H9 (cell line): Measurements from ENCODE around the gene KLRC4. TPM values are rescaled to one million over a fixed set of nuclear protein-coding genes. Genes with fewer than 3 reads are reported as not detected.

Experiments used
- DNase-seq: peaks from one replicate; pipeline ENCODE4 v3.0.0-alpha.2; 2017
- H2AFZ ChIP-seq: one replicate; pipeline ENCODE4 v1.6.1; 2013; ENCODE audit warnings: mild to moderate bottlenecking, low read length, control low read depth, moderate library complexity
- H2AK5ac ChIP-seq: 2 replicates; pipeline ENCODE4 v1.6.1; 2013; ENCODE audit warnings: low read length, control low read depth, mixed read lengths; ENCODE audit not compliant: insufficient read length
- H2BK120ac ChIP-seq: one replicate; pipeline ENCODE4 v1.6.1; 2013; ENCODE audit warnings: low read depth, mild to moderate bottlenecking, low read length, control low read depth, inconsistent platforms; ENCODE audit not compliant: poor library complexity, severe bottlenecking
- H2BK12ac ChIP-seq: 2 replicates; pipeline ENCODE4 v1.6.1; 2013; ENCODE audit warnings: low read length, control low read depth, mixed read lengths, low read depth; ENCODE audit not compliant: insufficient read length
- H2BK15ac ChIP-seq: 2 replicates; pipeline ENCODE4 v1.6.1; 2013; ENCODE audit warnings: low read depth, low read length, control low read depth
- H2BK20ac ChIP-seq: one replicate; pipeline ENCODE4 v1.6.1; 2013; ENCODE audit warnings: low read depth, mild to moderate bottlenecking, low read length, control low read depth, inconsistent platforms; ENCODE audit not compliant: poor library complexity, severe bottlenecking
- H2BK5ac ChIP-seq: 2 replicates; pipeline ENCODE4 v1.6.1; 2013; ENCODE audit warnings: low read length, control low read depth, mixed read lengths; ENCODE audit not compliant: insufficient read length
- H3K14ac ChIP-seq: 2 replicates; pipeline ENCODE4 v1.6.1; 2013; ENCODE audit warnings: low read length, control low read depth; ENCODE audit not compliant: insufficient read depth
- H3K18ac ChIP-seq: 2 replicates; pipeline ENCODE4 v1.6.1; 2013; ENCODE audit warnings: low read depth, mild to moderate bottlenecking, mixed read lengths, low read length, control low read depth; ENCODE audit not compliant: insufficient read length
- H3K23ac ChIP-seq: 2 replicates; pipeline ENCODE4 v1.6.1; 2013; ENCODE audit warnings: low read length, control low read depth, mixed read lengths, low read depth; ENCODE audit not compliant: insufficient read length
- H3K23me2 ChIP-seq: 2 replicates; pipeline ENCODE4 v1.6.1; 2013; ENCODE audit warnings: low read depth, mild to moderate bottlenecking, mixed read lengths, low read length, control low read depth; ENCODE audit not compliant: insufficient read length, poor library complexity, severe bottlenecking
- H3K27ac ChIP-seq: 2 replicates; pipeline ENCODE4 v1.5.1; 2013; ENCODE audit warnings: low read length, control low read depth, mixed read lengths, low read depth; ENCODE audit not compliant: insufficient read length
- H3K27me3 ChIP-seq: 2 replicates; pipeline ENCODE4 v1.6.1; 2013; ENCODE audit warnings: low read length, control low read depth, inconsistent platforms; ENCODE audit not compliant: insufficient read depth
- H3K4ac ChIP-seq: 2 replicates; pipeline ENCODE4 v1.6.1; 2013; ENCODE audit warnings: low read depth, mild to moderate bottlenecking, control low read depth, inconsistent platforms, low read length, moderate library complexity
- H3K4me1 ChIP-seq: 2 replicates; pipeline ENCODE4 v1.6.1; 2013; ENCODE audit warnings: low read length, control low read depth, inconsistent platforms; ENCODE audit not compliant: insufficient read depth
- H3K4me2 ChIP-seq: 2 replicates; pipeline ENCODE4 v1.6.1; 2013; ENCODE audit warnings: low read length, control low read depth, mixed read lengths; ENCODE audit not compliant: insufficient read length, insufficient read depth
- H3K56ac ChIP-seq: 2 replicates; pipeline ENCODE4 v1.6.1; 2013; ENCODE audit warnings: low read depth, mild to moderate bottlenecking, mixed read lengths, low read length, control low read depth; ENCODE audit not compliant: insufficient read length
- H3K79me1 ChIP-seq: 2 replicates; pipeline ENCODE4 v1.6.1; 2013; ENCODE audit warnings: low read depth, mild to moderate bottlenecking, moderate library complexity, low read length, control low read depth, inconsistent platforms; ENCODE audit not compliant: insufficient read depth, poor library complexity, severe bottlenecking
- H3K79me2 ChIP-seq: 2 replicates; pipeline ENCODE4 v1.6.1; 2013; ENCODE audit warnings: low read length, control low read depth, inconsistent platforms; ENCODE audit not compliant: insufficient read depth
- H3K9ac ChIP-seq: 2 replicates; pipeline ENCODE4 v1.6.1; 2013; ENCODE audit warnings: low read length, control low read depth, mixed read lengths; ENCODE audit not compliant: insufficient read length; ENCODE audit errors: extremely low read depth
- H3K9me3 ChIP-seq: one replicate; pipeline ENCODE4 v1.6.1; 2013; ENCODE audit warnings: low read depth, low read length, inconsistent platforms; ENCODE audit not compliant: control insufficient read depth
- H3T11ph ChIP-seq: one replicate; pipeline ENCODE4 v1.6.1; 2013; ENCODE audit warnings: mild to moderate bottlenecking, low read length, control low read depth, inconsistent platforms
- H4K20me1 ChIP-seq: one replicate; pipeline ENCODE4 v1.6.1; 2013; ENCODE audit not compliant: control insufficient read depth, insufficient read length, insufficient read depth
- H4K5ac ChIP-seq: 2 replicates; pipeline ENCODE4 v1.6.1; 2013; ENCODE audit warnings: low read depth, mild to moderate bottlenecking, mixed read lengths, low read length, control low read depth; ENCODE audit not compliant: insufficient read length
- H4K8ac ChIP-seq: replicated peaks from 2 replicates; pipeline ENCODE4 v1.6.1; 2013; ENCODE audit warnings: low read length, control low read depth, mixed read lengths, low read depth; ENCODE audit not compliant: insufficient read length
- H4K91ac ChIP-seq: 2 replicates; pipeline ENCODE4 v1.6.1; 2013; ENCODE audit warnings: low read depth, mild to moderate bottlenecking, moderate library complexity, mixed read lengths, low read length, control low read depth; ENCODE audit not compliant: insufficient read length
- H3K27ac Mint-ChIP-seq, 3 experiments: 2 replicates in 2 of 3; 3 replicates in 1 of 3; pipeline ENCODE4 v1.8.0; 2020 to 2021; ENCODE audit warnings: mixed read lengths in 3 of 3, mild to moderate bottlenecking in 1 of 3, moderate library complexity in 1 of 3
- H3K27me3 Mint-ChIP-seq: 2 replicates; pipeline ENCODE4 v1.8.0; 2021; ENCODE audit warnings: low read depth, mild to moderate bottlenecking, moderate library complexity, mixed read lengths
- H3K36me3 Mint-ChIP-seq, 3 experiments: 2 replicates in 2 of 3; 3 replicates in 1 of 3; pipeline ENCODE4 v1.8.0; 2020 to 2021; ENCODE audit warnings: low read depth in 3 of 3, mixed read lengths in 3 of 3; ENCODE audit not compliant: insufficient read depth in 1 of 3
- H3K4me1 Mint-ChIP-seq, 2 experiments: 2 replicates each; pipeline ENCODE4 v1.8.0; 2020; ENCODE audit warnings: mixed read lengths in 2 of 2
- H3K4me3 Mint-ChIP-seq, 2 experiments: 2 replicates in 1 of 2; 3 replicates in 1 of 2; pipeline ENCODE4 v1.8.0; 2020 to 2021; ENCODE audit warnings: mild to moderate bottlenecking in 2 of 2, mixed read lengths in 2 of 2, moderate library complexity in 1 of 2
- H3K9me3 Mint-ChIP-seq, 2 experiments: 2 replicates in 1 of 2; 3 replicates in 1 of 2; pipeline ENCODE4 v1.8.0; 2020; ENCODE audit warnings: mild to moderate bottlenecking in 2 of 2, mixed read lengths in 2 of 2, moderate library complexity in 1 of 2
- WGBS: extraction: QIAGEN DNeasy Blood & Tissue Kit; methylation state at CpG from one replicate; pipeline ENCODE4 v1.1.7; 2013; ENCODE audit warnings: missing lambda C conversion rate, low lambda C conversion rate, mixed read lengths; ENCODE audit not compliant: insufficient read length; ENCODE audit errors: extremely low coverage; 5-methylcytosine and 5-hydroxymethylcytosine counted together
- total RNA-seq: library from RNA; stranded (reverse); gene quantifications from 2 replicates; pipeline ENCODE4 v1.2.1, GENCODE V29; 2021
- TF ChIP-seq, protein P1 (sequence below): fragments of 200-600 bp; sonication (generic); conservative IDR thresholded peaks from 3 replicates; pipeline ENCODE4 v1.8.0; 2021; ENCODE audit warnings: antibody characterized with exemption, mild to moderate bottlenecking

Gene KLRC4
- total RNA-seq, 1 experiment from 2014 or later: not detected

DNA sequence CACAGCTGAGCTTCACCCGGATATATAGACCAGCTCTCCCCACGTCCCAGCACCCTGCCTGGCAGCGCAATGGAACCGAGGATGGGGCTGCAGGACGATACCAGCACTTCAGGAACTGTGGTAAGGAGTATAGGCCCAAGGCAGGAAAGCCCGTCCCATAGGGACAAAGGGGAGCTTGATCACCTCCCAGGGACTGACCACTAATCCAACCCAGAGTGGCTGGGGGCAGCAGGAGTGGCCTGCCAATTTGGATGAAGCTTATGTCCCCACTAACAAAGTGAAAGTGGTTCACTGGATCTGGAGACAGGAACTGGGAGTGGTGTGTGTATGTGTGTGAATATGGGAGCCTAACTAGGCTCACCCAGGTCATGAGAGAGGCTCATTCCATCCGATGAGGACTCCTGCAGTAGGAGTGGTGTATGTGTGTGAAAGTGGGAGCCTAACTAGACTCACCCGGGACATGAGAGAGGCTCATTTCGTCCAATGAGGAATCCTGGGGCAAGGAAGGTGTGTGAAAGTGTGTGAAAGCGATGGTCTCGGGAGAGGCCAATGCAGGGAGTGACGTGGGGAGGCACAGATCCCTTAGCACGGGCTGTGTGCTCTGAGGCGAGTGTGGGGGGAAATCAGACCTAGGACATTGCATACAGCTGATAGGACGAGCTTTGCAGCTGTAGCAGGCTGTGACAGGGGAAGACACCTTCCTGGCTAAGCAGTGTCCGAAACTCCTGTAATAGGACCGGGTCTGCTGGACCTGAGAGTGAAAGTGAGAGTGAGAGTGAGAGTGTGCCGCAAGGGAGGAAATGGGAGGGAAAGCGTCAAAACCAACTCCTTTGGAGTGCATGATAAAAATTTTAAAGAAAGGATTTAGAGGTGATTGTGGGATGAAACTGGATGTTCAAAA, 45.4 kb downstream of the KLRC4 start:
- Histone ChIP-seq H2AFZ (peak overlapping the region; percentile 14), H3K18ac (peak overlapping the region; percentile 82), H3K56ac (peak overlapping the region; percentile 9), H3K79me1 (no peaks in the 10 kb centered on the region), H3K4me1 (peaks cover 15% of the 10 kb centered on the region; the same call in 1 of the 2 replicates), H3T11ph (no peak overlapping the region), H4K8ac (no peak overlapping the region), H3K79me2 (no peaks in the 10 kb centered on the region), H2BK120ac (no peak overlapping the region), H2BK5ac (no peak overlapping the region), H3K27me3 (no peaks in the 10 kb centered on the region), H4K20me1 (no peaks in the 10 kb centered on the region), H3K23me2 (peaks cover 12% of the 10 kb centered on the region), H3K14ac (peak overlapping the region; percentile 84), H3K9ac (peak overlapping the region; percentile 20), H3K27ac (peak overlapping the region; percentile 15), H3K23ac (no peak overlapping the region), H4K91ac (peak overlapping the region; percentile 9), H3K4me2 (peak overlapping the region; percentile 99), H2BK20ac (no peak overlapping the region), H3K9me3 (no peaks in the 10 kb centered on the region), H2BK15ac (0 out of 2 replicates have a peak overlapping the region, but pooled peaks have one; percentile 25), H4K5ac (peak overlapping the region; percentile 79), H3K4ac (no peak overlapping the region), H2AK5ac (no peak overlapping the region), H2BK12ac (peak overlapping the region; percentile 72)
- TF ChIP-seq, protein P1, sequence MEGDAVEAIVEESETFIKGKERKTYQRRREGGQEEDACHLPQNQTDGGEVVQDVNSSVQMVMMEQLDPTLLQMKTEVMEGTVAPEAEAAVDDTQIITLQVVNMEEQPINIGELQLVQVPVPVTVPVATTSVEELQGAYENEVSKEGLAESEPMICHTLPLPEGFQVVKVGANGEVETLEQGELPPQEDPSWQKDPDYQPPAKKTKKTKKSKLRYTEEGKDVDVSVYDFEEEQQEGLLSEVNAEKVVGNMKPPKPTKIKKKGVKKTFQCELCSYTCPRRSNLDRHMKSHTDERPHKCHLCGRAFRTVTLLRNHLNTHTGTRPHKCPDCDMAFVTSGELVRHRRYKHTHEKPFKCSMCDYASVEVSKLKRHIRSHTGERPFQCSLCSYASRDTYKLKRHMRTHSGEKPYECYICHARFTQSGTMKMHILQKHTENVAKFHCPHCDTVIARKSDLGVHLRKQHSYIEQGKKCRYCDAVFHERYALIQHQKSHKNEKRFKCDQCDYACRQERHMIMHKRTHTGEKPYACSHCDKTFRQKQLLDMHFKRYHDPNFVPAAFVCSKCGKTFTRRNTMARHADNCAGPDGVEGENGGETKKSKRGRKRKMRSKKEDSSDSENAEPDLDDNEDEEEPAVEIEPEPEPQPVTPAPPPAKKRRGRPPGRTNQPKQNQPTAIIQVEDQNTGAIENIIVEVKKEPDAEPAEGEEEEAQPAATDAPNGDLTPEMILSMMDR: no peak
- H3K4me3 Mint-ChIP-seq: no peak overlapping the region
- H3K27me3 Mint-ChIP-seq: no peaks in the 10 kb centered on the region; the same call in 1 of the 2 replicates
- H3K36me3 Mint-ChIP-seq: peaks cover 3 to 14% (median 8%) of the 10 kb centered on the region in 3 experiments; a peak in 5 of 7 replicates
- H3K4me1 Mint-ChIP-seq: peaks cover 20 to 37% of the 10 kb centered on the region in 2 experiments
- H3K27ac Mint-ChIP-seq: no peak overlapping the region
- no CpG with 5 or more reads among the region's 19 CpGs for WGBS
- DNase-seq: no peak
- peaks cover 4 to 10% of the 10 kb centered on the region in 2 experiments; a peak in 3 of 5 replicates for H3K9me3 Mint-ChIP-seq
